CD4-positive, alpha-beta T cell treated with Interleukin-10 for 1 hour (primary cell): ENCODE measurements around the gene CDON.
"Not testable (repeated sequence)": the region's sequence is repeated elsewhere in the genome, so short reads cannot be mapped to it uniquely, and the experiment has no call there.

Experiments used
- DNase-seq: peaks from one replicate; pipeline ENCODE4 v3.0.0-alpha.2; 2020

Gene CDON

DNA sequence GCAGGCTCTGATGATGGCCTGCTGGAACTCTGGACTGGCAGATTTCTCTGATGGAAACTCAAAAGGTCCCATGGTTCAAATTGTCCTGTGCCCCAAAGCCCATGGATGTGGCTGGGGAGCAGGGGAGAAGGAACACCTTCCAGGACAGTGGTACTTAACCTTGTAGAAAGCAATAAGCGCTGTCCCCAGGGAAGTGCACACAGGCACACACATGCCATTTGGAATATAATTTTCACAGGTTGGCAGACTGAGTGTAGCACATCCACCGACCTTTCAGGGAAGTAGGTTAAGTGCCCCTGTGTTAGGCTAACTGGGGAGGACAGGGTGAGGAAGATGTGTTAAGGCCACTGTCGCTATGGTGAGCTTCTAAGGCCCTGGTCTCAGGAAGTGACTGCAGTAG lies 140.5 kb downstream of the CDON start:
- no peak for DNase-seq

DNA sequence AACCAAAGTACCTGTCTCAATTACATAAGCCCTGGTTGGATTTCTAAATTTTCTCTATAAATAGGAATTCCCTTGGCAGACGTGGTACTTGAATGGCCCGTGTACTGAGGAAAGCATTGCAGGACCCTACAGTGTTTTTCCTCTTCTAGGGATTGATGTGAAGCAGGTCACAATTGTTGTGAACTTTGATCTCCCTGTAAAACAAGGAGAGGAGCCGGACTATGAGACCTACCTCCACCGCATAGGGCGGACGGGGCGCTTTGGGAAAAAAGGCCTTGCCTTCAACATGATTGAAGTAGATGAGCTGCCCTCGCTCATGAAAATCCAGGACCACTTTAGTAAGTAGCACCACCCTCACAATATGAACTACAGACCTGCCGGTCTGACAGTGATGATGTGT lies 141.6 kb downstream of the CDON start:
- DNase-seq: no peak

DNA sequence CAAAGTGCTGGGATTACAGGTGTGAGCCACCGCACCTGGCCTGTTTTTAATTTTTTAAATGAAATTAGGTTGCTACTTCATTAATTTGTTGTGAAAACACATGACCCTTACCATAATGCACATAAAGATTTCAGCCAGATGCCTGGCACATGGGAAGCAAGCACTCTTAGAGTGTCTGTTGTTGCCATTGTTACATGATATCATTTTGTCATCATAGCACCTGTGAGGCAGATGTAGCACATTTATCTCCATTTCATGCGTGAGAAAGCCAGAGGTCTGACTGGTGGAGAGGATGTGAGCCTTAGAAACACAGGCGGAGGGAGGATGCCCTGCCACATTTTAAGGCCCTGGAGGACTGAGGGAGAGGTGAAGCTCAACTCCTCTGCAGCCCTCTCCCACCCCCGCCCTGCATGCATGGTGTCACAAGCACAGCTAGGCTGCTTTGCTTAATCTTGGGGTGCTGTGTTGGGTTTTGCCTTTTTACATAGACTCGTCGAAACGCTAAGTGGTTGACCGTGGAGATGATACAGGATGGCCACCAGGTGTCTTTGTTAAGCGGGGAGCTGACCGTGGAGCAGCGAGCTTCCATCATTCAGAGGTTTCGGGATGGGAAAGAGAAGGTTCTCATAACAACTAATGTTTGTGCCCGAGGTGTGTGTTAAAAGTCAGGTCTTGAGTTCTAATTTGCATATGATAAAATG lies 144.4 kb downstream of the CDON start:
- no peak for DNase-seq

DNA sequence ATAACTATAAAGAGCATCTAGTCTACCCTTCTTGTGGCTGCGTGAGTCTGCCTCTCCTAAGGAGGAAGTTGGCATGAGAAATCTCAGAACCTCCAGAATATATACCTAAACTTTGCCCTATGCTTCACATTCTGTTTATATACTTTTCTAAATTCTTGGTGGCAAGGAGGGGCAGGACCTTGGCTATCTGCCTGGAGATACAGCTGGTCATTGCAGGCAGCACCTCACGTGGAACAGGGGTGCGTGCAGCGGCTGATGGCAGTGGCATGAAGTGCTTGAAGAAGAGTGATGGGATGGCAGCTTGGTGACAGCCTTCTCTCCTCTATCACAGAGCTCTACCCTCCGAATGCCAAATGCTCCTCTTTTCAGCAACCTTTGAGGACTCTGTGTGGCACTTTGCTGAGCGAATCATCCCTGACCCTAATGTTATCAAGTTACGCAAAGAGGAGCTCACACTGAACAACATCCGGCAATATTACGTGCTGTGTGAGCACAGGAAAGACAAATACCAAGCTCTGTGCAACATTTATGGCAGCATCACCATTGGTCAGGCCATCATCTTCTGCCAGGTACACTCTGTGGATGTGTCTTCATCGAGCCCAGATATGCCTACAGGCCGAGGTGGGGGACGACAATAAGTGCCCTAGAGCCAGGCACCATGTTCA lies 145.9 kb downstream of the CDON start:
- no peak for DNase-seq

DNA sequence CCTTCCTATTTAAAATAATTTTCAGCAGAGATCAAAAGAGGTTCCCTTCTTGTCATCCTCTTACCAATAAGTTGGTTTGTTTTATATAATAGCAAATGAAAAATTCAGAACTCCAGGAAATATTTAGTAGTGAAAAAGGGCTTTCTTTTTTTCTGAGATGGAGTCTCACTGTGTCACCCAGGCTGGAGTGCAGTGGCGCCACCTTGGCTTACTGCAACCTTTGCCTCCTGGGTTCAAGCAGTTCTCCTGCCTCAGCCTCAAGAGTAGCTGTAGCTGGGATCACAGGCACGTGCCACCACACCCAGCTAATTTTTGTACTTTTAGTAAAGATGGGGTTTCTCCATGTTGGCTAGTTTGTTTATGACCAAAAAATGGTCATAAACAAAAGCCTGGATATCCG lies 148.1 kb downstream of the CDON start:
- DNase-seq: not testable (repeated sequence)

DNA sequence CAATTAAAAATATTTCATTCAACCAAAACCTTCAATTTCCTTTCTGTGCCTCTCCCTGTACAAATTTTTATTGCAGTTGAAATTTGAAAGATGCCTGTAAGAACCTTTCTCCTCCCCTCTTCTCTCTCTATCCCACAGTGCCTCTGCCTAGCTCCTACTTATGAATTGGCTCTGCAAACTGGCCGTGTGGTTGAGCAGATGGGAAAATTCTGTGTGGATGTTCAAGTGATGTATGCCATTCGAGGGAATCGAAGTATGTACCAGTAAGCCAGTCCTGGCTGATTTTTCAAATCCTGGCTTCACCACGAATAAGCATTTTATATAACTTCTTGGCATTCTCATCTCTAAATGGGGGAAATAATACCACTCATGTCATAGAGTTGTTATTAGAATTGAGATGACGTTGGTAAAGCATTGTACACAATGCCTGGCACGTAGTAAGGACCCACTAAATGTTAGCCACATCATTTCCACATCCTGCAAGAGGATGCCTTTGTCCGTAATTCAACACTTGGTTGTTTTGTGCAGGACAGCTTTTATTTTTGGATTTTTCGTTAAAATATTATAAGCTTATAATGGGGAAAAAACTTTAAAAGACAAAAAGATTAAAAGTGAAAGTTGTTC lies 152.3 kb downstream of the CDON start:
- DNase-seq: no peak
